Body of pancreas (tissue), 4 donors: ENCODE data around the gene KLHDC9. TPM values are rescaled to one million over a fixed set of nuclear protein-coding genes. Genes with fewer than 3 reads are reported as not detected.
A peak's percentile ranks its signal among the peaks of the same experiment; 100 is the strongest.
"Not testable (repeated sequence)": the region's sequence is repeated elsewhere in the genome, so short reads cannot be mapped to it uniquely, and the experiment has no call there.

Experiments used
- ATAC-seq: fragments of 150-250 bp; one replicate; pipeline ENCODE4 v1.9.1; 2016
- DNase-seq, 4 donors: peaks; one replicate each; pipeline ENCODE4 v3.0.0-alpha.2; 2019
- H3K27ac ChIP-seq, 4 donors: fragments of 200-600 bp; sonication (generic); 1 replicate in 3 of 4; 2 replicates in 1 of 4; pipeline versions ENCODE4 v1.5.1 to v1.6.1; 2016 to 2019; ENCODE audit warnings: mild to moderate bottlenecking in 1 of 4, mixed read lengths in 1 of 4, moderate library complexity in 1 of 4
- H3K27me3 ChIP-seq, 2 donors: fragments of 200-600 bp; sonication (generic); one replicate each; pipeline ENCODE4 v1.6.0; 2016; ENCODE audit warnings: mild to moderate bottlenecking in 1 of 2
- H3K36me3 ChIP-seq, 2 donors: fragments of 200-600 bp; sonication (generic); replicated peaks in 1 of 2; 2 replicates each; pipeline ENCODE4 v1.5.1; 2016; ENCODE audit warnings: low read depth in 2 of 2; ENCODE audit not compliant: insufficient read depth in 1 of 2
- H3K4me1 ChIP-seq: fragments of 200-600 bp; sonication (generic); one replicate; pipeline ENCODE4 v1.6.0; 2016
- H3K4me3 ChIP-seq, 2 donors: fragments of 200-600 bp; sonication (generic); 1 replicate in 1 of 2; 2 replicates in 1 of 2; pipeline ENCODE4 v1.5.1; 2016 to 2019
- H3K9me3 ChIP-seq, 3 donors: fragments of 200-600 bp; sonication (generic); 1 replicate in 2 of 3; 2 replicates in 1 of 3; pipeline ENCODE4 v1.5.1; 2016
- CTCF ChIP-seq, 7 experiments: fragments of 450-650 bp in 4 of 7; fragments of 200-600 bp in 3 of 7; sonication (generic) in 3 of 7; IDR thresholded peaks; one replicate each; pipeline ENCODE4 v1.5.1; 2016 to 2019; ENCODE audit warnings: antibody characterized with exemption in 7 of 7
- POLR2A ChIP-seq, 3 donors: fragments of 450-650 bp; IDR thresholded peaks; one replicate each; pipeline ENCODE4 v1.6.1; 2016; ENCODE audit warnings: antibody characterized with exemption in 3 of 3, mild to moderate bottlenecking in 2 of 3
- WGBS, 2 donors: methylation state at CpG; one replicate each; pipeline ENCODE4 v1.1.5; 2017; 5-methylcytosine and 5-hydroxymethylcytosine counted together
- intact Hi-C: fragments of 100-400 bp; cut with DNase I; formaldehyde crosslinking; loops from one replicate; pipeline ENCODE4 v1.15.1; 2023
- total RNA-seq, 2 donors: library from RNA; depleted of rRNA; stranded (reverse); fragments of >200 nt; gene quantifications; one replicate each; pipeline ENCODE4 v1.1.0, GENCODE V29; 2016

Gene KLHDC9
- total RNA-seq, 2 donors from 2014 or later, result 13.5 to 22.7 TPM

- Histone ChIP-seq H3K4me1 (peaks cover 55% of the 10 kb centered on the region), H3K27ac (no peak overlapping the region)
- WGBS, 2 donors, result 41 to 45% methylated on average over 1 of the region's 1 CpG
Observed at GRCh38 chr1:161113915-161114314, 15.8 kb downstream of the KLHDC9 start.

GRCh38 chr1:161114556-161114955 is 16.4 kb downstream of the KLHDC9 start:
- TF ChIP-seq POLR2A (IDR thresholded peaks at IDR 0.05) (no peak), CTCF (IDR thresholded peaks at IDR 0.05) (no peak)
- no peaks in the 10 kb centered on the region for H3K9me3 ChIP-seq
- H3K4me1 ChIP-seq, result peaks cover 61% of the 10 kb centered on the region
- intact Hi-C loops, result no loop called here
- no peak for ATAC-seq
- no peak overlapping the region for H3K4me3 ChIP-seq
- no peaks in the 10 kb centered on the region for H3K36me3 ChIP-seq
- no peaks in the 10 kb centered on the region for H3K27me3 ChIP-seq
- no peak for DNase-seq
- H3K27ac ChIP-seq, result no peak overlapping the region
- 76 to 82% methylated on average over 2 of the region's 2 CpGs for WGBS, 2 donors

More at GRCh38 chr1:161113915-161114314, 15.8 kb downstream of the KLHDC9 start:
- TF ChIP-seq POLR2A (IDR thresholded peaks at IDR 0.05) (no peak), CTCF (IDR thresholded peaks at IDR 0.05) (no peak)
- intact Hi-C loops, result no loop called here
- Histone ChIP-seq H3K9me3 (no peaks in the 10 kb centered on the region), H3K36me3 (no peaks in the 10 kb centered on the region), H3K27me3 (no peaks in the 10 kb centered on the region), H3K4me3 (no peak overlapping the region)
- DNase-seq, result no peak
- no peak for ATAC-seq

- no peak for TF ChIP-seq CTCF (IDR thresholded peaks at IDR 0.05)
- no peak for TF ChIP-seq POLR2A (IDR thresholded peaks at IDR 0.05)
- DNase-seq, result no peak
- Histone ChIP-seq H3K9me3 (no peaks in the 10 kb centered on the region), H3K4me1 (peaks cover 68% of the 10 kb centered on the region), H3K27me3 (no peaks in the 10 kb centered on the region), H3K36me3 (no peaks in the 10 kb centered on the region), H3K27ac (no peak overlapping the region), H3K4me3 (no peak overlapping the region)
- WGBS, 2 donors, result 83 to 88% methylated on average over 12 of the region's 12 CpGs
- ATAC-seq, result no peak
- intact Hi-C loops, result no loop called here
Observed at GRCh38 chr1:161115132-161115711, 17.1 kb downstream of the KLHDC9 start.

- DNase-seq, H3K27ac ChIP-seq, H3K27me3 ChIP-seq, H3K36me3 ChIP-seq, ATAC-seq, H3K9me3 ChIP-seq, intact Hi-C loops, H3K4me3 ChIP-seq: not testable (repeated sequence)
- 87 to 94% methylated on average over 6 of the region's 6 CpGs for WGBS, 2 donors
- peaks cover 76% of the 10 kb centered on the region for H3K4me1 ChIP-seq
Observed at GRCh38 chr1:161115961-161116360, 17.8 kb downstream of the KLHDC9 start.

- no peaks in the 10 kb centered on the region for H3K27me3 ChIP-seq
- peak within 1 kb of the TSS; percentile 83 to 94 for H3K4me3 ChIP-seq
- no peaks in the 10 kb centered on the region for H3K9me3 ChIP-seq
- TF ChIP-seq CTCF (IDR thresholded peaks at IDR 0.05), result no peak
- peak; percentile 71 to 93 (median 90) for TF ChIP-seq POLR2A (IDR thresholded peaks at IDR 0.05)
- 0% methylated on average over 29 to 58 of the region's 58 CpGs for WGBS, 2 donors
- H3K4me1 ChIP-seq, result peaks cover 73% of the 10 kb centered on the region
- DNase-seq, result peak; percentile 82 to 86 (median 84)
- intact Hi-C loops, result no loop called here
- peak within 1 kb of the TSS; percentile 82 to 96 (median 90) for H3K27ac ChIP-seq
- peaks cover 4 to 14% of the 10 kb centered on the region in 2 donors for H3K36me3 ChIP-seq
- ATAC-seq, result peak; percentile 84
Observed at GRCh38 chr1:161117759-161118581, 19.8 kb downstream of the KLHDC9 start, which contains the start of the genes NIT1 and PFDN2. Gene NIT1 (plus strand): TSS chr1:161118105. CDS start chr1:161118177, 72 bp downstream. Gene PFDN2 (minus strand): TSS chr1:161118037. CDS start chr1:161118026, 11 bp downstream.
